ENCODE measurements around the gene IQSEC3.
A peak's percentile ranks its signal among the peaks of the same experiment; 100 is the strongest.
"Not testable (repeated sequence)": the region's sequence is repeated elsewhere in the genome, so short reads cannot be mapped to it uniquely, and the experiment has no call there.

The IQSEC3 gene

DNA sequence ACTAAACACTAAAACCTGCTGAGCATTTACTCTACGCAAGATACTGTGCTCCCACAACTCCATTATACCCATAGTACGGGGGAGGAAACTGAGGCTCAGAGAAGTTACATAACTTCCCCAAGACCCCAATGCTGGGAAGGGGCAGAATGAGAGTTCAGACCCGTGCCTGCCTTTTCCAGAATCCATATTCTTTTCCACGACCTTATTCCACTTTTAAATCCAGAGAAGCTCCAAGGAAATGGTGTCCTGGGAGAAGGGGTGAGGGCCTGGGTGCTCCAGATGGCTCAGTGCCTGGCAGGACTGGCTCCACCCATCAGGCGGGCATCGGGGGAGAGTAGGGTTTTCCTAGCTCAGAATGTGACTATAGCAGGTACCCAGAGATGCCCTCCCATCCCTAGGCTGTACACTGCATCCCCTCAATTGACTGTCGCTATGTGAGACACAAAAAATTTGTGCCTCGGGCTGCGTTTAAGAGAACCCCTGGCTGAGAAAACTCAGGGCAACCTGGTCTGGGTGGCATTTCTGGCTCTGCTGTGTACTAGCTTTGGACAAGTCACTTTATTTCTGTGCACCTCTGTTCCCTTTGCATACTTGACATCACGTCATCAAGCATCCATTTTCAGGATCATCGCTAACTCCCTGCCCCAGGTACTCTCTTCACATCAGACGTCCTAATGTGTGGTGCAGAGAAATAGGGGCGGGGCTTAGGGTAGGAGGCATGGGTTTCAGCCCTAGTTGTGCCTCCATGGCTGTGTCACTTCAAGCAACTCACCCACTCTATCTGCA, 11.6 kb upstream of the IQSEC3 start:
- H3K36me3 ChIP-seq (ENCODE audit: insufficient read depth, low read length) = no peaks in the 10 kb centered on the region
- peaks cover 57% of the 10 kb centered on the region for H3K27me3 ChIP-seq (ENCODE audit: control insufficient read depth, insufficient read depth, low read length)
- no peak overlapping the region for H3K9ac ChIP-seq (ENCODE audit: low read depth, low read length)
- H3K4me3 ChIP-seq (ENCODE audit: low read length) = no peak overlapping the region
- H3K9me3 ChIP-seq (replicated peaks; ENCODE audit: low read length) = peaks cover 3% of the 10 kb centered on the region
- H3K4me1 ChIP-seq (ENCODE audit: control insufficient read depth, insufficient read depth, low read length) = no peaks in the 10 kb centered on the region
- H3K4me2 ChIP-seq (ENCODE audit: low read length) = no peak overlapping the region

DNA sequence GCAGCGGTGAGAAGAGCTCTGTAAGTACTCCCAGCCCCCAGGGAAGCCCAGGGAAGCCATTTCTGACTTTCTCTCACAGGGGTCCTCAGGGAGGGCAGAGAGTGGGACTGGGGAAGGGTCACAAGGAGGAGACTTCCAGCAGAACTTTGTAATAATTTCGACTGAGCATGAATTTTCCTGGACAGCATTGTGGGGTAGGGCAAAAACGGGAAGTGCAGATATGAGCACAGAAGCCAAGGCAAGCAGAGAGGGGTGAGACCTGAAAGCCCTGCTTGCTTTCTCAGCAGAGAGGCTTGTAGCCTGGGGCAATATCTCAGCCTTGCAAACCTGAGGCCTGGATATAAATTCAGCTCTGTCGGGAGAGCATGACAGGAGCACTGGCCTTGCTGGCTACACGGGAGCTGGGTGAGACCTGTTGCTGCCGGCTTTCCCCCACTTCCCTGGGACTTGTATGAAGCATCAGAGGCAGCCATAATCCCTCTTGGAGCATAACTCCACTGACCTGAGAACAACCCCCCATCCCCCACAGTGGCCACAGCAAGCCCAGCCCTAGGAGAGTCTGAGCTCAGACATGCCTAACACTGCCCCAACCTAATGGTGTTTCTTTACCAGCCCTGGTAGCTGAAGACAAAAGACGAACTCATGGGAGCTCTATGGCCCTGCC, 9.8 kb upstream of the IQSEC3 start:
- Histone ChIP-seq H3K4me3 (ENCODE audit: low read length) (no peak overlapping the region), H3K9me3 (replicated peaks; ENCODE audit: low read length) (peaks cover 3% of the 10 kb centered on the region), H3K4me1 (ENCODE audit: control insufficient read depth, insufficient read depth, low read length) (no peaks in the 10 kb centered on the region), H3K27me3 (ENCODE audit: control insufficient read depth, insufficient read depth, low read length) (peaks cover 58% of the 10 kb centered on the region), H3K9ac (ENCODE audit: low read depth, low read length) (no peak overlapping the region), H3K36me3 (ENCODE audit: insufficient read depth, low read length) (no peaks in the 10 kb centered on the region), H3K4me2 (ENCODE audit: low read length) (no peak overlapping the region)

DNA sequence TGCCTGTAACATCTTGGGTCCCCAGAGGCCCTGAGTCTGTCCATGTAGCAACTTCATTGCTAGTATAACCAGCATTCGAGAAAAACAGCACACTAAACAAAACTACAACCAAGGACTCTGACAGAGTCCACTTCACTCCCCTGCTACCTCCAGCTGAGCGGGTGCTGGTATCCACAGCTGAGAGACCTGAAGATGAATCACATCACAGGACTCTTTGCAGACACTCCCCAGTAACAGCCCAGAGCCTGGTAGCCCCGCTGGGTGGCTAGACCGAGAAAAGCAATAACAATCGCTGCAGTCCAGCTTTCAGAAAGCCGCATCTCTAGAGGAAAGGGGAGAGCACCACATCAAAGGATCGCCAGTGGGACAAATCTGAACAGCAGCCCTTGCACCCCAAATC, 9.0 kb upstream of the IQSEC3 start:
- H3K4me3 ChIP-seq (ENCODE audit: low read length) = no peak overlapping the region
- no peak overlapping the region for H3K4me2 ChIP-seq (ENCODE audit: low read length)
- H3K9ac ChIP-seq (ENCODE audit: low read depth, low read length) = no peak overlapping the region
- peaks cover 55% of the 10 kb centered on the region for H3K27me3 ChIP-seq (ENCODE audit: control insufficient read depth, insufficient read depth, low read length)
- H3K4me1 ChIP-seq (ENCODE audit: control insufficient read depth, insufficient read depth, low read length) = no peaks in the 10 kb centered on the region
- no peaks in the 10 kb centered on the region for H3K36me3 ChIP-seq (ENCODE audit: insufficient read depth, low read length)
- peaks cover 3% of the 10 kb centered on the region for H3K9me3 ChIP-seq (replicated peaks; ENCODE audit: low read length)

DNA sequence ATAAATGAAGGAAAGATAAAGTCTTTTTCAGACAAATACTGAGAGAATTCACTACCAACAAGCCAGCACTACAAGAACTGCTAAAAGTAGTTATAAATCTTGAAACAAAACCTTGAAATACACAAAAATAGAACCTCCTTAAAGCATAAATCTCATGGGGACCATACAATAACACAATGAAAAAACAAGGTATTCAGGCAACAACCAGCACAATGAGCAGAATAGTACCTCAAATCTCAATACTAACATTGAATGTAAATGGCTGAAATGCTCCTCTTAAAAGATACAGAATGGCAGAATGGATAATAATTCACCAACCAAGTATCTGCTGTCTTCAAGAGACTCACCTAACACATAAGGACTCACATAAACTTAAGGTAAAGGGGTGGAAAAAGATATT, 7.7 kb upstream of the IQSEC3 start:
- H3K27me3 ChIP-seq (ENCODE audit: control insufficient read depth, insufficient read depth, low read length) = peaks cover 48% of the 10 kb centered on the region
- peaks cover 3% of the 10 kb centered on the region for H3K9me3 ChIP-seq (replicated peaks; ENCODE audit: low read length)
- no peak overlapping the region for H3K4me3 ChIP-seq (ENCODE audit: low read length)
- no peak overlapping the region for H3K9ac ChIP-seq (ENCODE audit: low read depth, low read length)
- H3K36me3 ChIP-seq (ENCODE audit: insufficient read depth, low read length) = no peaks in the 10 kb centered on the region
- no peak overlapping the region for H3K4me2 ChIP-seq (ENCODE audit: low read length)
- no peaks in the 10 kb centered on the region for H3K4me1 ChIP-seq (ENCODE audit: control insufficient read depth, insufficient read depth, low read length)

DNA sequence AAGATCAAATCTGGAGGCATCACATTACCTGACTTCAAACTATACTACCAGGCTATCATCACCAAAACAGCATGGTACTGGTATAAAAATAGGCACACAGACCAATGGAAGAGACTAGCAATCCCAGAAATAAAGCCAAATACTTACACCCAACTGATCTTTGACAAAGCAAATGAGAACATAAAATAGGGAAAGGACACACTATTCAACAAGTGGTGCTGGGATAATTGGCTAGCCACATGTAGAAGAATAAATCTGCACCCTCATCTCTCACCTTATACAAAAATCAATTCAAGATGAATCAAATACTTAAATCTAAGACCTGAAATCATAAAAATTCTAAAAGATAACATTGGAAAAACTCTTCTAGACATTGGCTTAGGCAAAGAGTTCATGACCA, 4.7 kb upstream of the IQSEC3 start:
- not testable (repeated sequence) for H3K4me2 ChIP-seq (ENCODE audit: low read length); H3K4me3 ChIP-seq (ENCODE audit: low read length); H3K36me3 ChIP-seq (ENCODE audit: insufficient read depth, low read length); H3K9me3 ChIP-seq (replicated peaks; ENCODE audit: low read length); H3K9ac ChIP-seq (ENCODE audit: low read depth, low read length); H3K4me1 ChIP-seq (ENCODE audit: control insufficient read depth, insufficient read depth, low read length)
- peaks cover 24% of the 10 kb centered on the region for H3K27me3 ChIP-seq (ENCODE audit: control insufficient read depth, insufficient read depth, low read length)

DNA sequence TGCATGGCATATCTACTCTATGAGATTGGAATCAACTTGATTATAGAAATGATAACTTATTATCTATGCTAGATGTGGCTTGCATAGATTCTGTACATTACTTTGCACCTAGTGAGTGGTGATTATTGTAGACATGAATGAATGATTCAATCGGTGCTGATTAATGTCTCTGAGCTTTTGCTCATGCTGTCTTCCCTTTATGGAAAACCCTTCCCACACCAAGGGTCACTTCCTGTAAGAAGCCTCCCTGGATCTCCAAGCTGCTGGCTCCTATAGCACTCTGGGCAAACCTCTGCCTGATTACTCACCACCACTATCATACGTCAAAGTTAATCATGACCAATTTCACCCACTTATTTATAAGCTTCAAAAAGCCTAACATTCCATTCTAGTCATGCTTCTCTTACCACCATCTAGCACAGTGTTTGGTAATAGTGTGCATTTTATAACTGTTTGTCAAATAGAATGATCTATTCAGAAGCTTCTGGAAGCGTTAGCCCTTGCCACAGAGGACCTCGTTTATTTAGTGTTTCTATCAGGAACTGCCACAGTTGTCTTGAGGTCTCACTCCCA, 990 bp upstream of the IQSEC3 start:
- not testable (repeated sequence) for H3K4me1 ChIP-seq (ENCODE audit: control insufficient read depth, insufficient read depth, low read length); H3K36me3 ChIP-seq (ENCODE audit: insufficient read depth, low read length); H3K9ac ChIP-seq (ENCODE audit: low read depth, low read length); H3K27me3 ChIP-seq (ENCODE audit: control insufficient read depth, insufficient read depth, low read length); H3K4me2 ChIP-seq (ENCODE audit: low read length); H3K9me3 ChIP-seq (replicated peaks; ENCODE audit: low read length); H3K4me3 ChIP-seq (ENCODE audit: low read length)

DNA sequence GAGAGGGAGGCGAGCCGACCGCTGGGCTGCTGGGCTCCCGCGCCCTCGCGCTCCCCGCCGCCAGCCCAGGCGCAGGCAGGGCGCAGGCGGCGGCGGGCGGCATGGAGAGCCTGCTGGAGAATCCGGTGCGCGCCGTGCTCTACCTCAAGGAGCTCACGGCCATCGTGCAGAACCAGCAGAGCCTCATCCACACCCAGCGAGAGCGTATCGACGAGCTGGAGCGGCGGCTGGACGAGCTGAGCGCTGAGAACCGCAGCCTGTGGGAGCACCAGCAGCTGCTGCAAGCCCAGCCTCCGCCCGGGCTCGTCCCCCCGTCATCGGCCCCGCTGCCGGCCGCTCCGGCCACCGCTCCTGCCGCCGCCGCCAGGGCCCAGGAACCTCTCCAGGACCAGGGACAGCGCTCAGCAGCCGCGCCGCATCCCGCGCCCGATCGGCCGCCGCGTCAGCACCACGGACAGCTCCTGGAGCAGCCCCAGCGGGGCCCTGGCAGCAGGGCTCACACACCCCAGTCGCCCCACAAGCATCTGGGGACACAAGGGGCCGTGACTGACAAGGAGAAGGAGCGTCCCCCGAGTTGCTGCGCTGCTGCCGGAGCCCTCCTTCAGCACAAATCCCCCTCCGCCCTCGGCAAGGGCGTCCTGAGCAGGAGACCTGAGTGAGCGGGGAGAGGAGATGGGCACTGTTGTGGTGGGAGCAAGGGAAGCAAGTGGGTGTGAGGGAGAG, 376 bp downstream of the IQSEC3 start:
- not testable (repeated sequence) for H3K4me1 ChIP-seq (ENCODE audit: control insufficient read depth, insufficient read depth, low read length); H3K9me3 ChIP-seq (replicated peaks; ENCODE audit: low read length); H3K36me3 ChIP-seq (ENCODE audit: insufficient read depth, low read length); H3K4me3 ChIP-seq (ENCODE audit: low read length); H3K27me3 ChIP-seq (ENCODE audit: control insufficient read depth, insufficient read depth, low read length); H3K9ac ChIP-seq (ENCODE audit: low read depth, low read length)
- peak overlapping the region; percentile 41 for H3K4me2 ChIP-seq (ENCODE audit: low read length)

DNA sequence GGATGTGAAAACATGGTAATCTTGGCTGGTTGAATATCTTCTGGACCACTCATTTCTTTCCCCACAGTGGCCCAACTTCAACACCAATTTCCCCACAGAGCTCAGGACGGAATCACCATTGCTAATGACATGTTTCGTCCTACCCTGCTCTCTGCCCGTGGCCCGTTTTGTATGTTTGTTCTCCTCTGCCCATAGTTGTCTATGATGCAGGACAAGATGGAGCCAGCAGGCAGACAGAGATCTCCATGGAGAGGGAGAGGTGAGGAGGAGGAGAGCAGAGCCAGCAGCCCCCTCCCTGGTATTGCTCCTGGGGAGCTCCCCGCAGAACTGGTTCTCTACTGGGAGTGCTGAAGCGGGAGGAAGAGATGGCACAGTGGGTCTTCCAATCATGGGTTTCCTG, 3.1 kb downstream of the IQSEC3 start:
- not testable (repeated sequence) for H3K36me3 ChIP-seq (ENCODE audit: insufficient read depth, low read length); H3K4me3 ChIP-seq (ENCODE audit: low read length); H3K4me1 ChIP-seq (ENCODE audit: control insufficient read depth, insufficient read depth, low read length)

DNA sequence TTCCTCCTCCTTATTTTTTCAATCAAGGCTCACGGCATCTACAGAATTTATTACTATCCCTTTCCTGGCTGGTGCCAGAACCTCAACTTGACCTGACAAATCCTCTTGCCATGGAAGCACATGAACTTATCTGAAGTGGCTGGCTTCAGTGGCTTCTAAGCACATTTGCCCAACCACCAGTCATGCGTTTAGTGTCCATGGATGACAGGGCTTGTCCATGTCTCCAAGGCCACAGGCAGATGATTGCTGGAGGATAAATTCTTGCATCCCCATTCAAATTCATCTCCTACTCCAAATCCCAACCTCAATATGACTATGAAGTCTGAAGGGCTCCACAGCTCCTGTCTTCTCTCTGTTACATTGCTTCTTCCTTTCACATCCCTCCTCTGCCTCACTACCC, 4.0 kb downstream of the IQSEC3 start:
- not testable (repeated sequence) for H3K4me1 ChIP-seq (ENCODE audit: control insufficient read depth, insufficient read depth, low read length); H3K4me3 ChIP-seq (ENCODE audit: low read length); H3K9me3 ChIP-seq (replicated peaks; ENCODE audit: low read length); H3K4me2 ChIP-seq (ENCODE audit: low read length); H3K36me3 ChIP-seq (ENCODE audit: insufficient read depth, low read length); H3K9ac ChIP-seq (ENCODE audit: low read depth, low read length)
- H3K27me3 ChIP-seq (ENCODE audit: control insufficient read depth, insufficient read depth, low read length) = peaks cover 10% of the 10 kb centered on the region

More for the DNA sequence above, 3.1 kb downstream of the IQSEC3 start:
- H3K9ac ChIP-seq (ENCODE audit: low read depth, low read length); H3K4me2 ChIP-seq (ENCODE audit: low read length); H3K27me3 ChIP-seq (ENCODE audit: control insufficient read depth, insufficient read depth, low read length); H3K9me3 ChIP-seq (replicated peaks; ENCODE audit: low read length): not testable (repeated sequence)

DNA sequence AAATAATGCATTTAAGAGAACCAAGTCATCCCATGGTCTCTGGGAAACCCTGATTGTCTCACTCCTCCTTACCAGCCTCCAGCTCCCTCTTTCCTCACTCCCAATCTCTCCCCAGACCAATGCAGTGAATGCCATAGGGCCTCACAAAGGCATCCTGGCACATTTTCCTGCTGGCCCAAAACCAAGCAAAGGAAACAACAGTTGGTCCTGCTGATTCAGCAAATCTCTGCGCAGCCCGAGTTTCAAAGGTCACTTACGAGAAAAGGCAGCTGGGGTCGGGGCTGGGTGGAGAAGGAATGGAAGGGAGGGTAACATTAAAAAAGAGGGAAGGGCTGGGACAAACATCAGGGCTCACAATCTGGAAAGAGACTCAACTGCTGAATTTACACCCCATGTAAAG, 5.5 kb downstream of the IQSEC3 start:
- H3K27me3 ChIP-seq (ENCODE audit: control insufficient read depth, insufficient read depth, low read length) = peaks cover 20% of the 10 kb centered on the region
- not testable (repeated sequence) for H3K36me3 ChIP-seq (ENCODE audit: insufficient read depth, low read length); H3K9ac ChIP-seq (ENCODE audit: low read depth, low read length); H3K4me1 ChIP-seq (ENCODE audit: control insufficient read depth, insufficient read depth, low read length); H3K4me3 ChIP-seq (ENCODE audit: low read length); H3K4me2 ChIP-seq (ENCODE audit: low read length); H3K9me3 ChIP-seq (replicated peaks; ENCODE audit: low read length)

DNA sequence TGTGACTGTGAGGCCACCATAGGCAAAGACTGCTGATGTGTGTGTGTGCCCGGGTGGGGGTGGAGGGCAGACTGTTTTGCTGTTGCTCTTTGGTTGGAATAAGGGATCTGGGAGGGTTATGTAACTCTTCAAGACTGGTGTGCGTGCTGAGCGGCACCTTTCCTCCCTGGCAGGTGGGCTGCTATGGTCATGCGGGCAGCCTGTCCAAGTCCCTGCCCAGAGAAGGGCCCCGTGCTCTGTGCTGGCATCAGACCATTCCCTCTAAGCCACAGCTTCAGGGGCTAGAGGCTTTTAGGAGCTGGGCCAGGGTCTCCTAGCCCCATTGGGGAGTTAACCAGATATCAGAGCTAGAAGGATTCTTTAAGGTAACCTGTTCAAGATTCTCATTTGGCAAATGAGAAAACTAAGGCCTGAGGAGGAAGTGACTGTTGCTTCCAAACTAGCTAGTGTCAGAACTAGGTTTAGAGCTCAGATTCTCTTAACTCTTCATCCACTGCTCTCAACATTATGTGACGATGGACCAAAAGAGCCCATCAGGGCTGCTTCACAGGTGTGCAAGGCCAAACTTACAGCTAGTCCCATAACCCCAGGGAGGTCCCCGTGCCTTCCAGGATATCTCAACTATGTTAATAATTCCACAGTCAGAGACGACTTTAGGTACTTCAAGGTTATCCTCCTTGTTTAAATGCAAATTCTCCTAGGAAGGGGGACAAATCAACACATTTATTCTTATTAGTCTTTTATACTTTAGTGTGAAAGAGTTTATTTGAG, 8.0 kb downstream of the IQSEC3 start:
- H3K9ac ChIP-seq (ENCODE audit: low read depth, low read length); H3K4me3 ChIP-seq (ENCODE audit: low read length); H3K4me2 ChIP-seq (ENCODE audit: low read length); H3K4me1 ChIP-seq (ENCODE audit: control insufficient read depth, insufficient read depth, low read length); H3K36me3 ChIP-seq (ENCODE audit: insufficient read depth, low read length); H3K9me3 ChIP-seq (replicated peaks; ENCODE audit: low read length): not testable (repeated sequence)
- H3K27me3 ChIP-seq (ENCODE audit: control insufficient read depth, insufficient read depth, low read length) = peaks cover 31% of the 10 kb centered on the region
